ENCODE measurements around the gene AXIN1. TPM values are rescaled to one million over a fixed set of nuclear protein-coding genes. Genes with fewer than 3 reads are reported as not detected.
A peak's percentile ranks its signal among the peaks of the same experiment; 100 is the strongest.

Gene AXIN1
- total RNA-seq, 1 experiment from 2014 or later = 50.3 TPM

DNA sequence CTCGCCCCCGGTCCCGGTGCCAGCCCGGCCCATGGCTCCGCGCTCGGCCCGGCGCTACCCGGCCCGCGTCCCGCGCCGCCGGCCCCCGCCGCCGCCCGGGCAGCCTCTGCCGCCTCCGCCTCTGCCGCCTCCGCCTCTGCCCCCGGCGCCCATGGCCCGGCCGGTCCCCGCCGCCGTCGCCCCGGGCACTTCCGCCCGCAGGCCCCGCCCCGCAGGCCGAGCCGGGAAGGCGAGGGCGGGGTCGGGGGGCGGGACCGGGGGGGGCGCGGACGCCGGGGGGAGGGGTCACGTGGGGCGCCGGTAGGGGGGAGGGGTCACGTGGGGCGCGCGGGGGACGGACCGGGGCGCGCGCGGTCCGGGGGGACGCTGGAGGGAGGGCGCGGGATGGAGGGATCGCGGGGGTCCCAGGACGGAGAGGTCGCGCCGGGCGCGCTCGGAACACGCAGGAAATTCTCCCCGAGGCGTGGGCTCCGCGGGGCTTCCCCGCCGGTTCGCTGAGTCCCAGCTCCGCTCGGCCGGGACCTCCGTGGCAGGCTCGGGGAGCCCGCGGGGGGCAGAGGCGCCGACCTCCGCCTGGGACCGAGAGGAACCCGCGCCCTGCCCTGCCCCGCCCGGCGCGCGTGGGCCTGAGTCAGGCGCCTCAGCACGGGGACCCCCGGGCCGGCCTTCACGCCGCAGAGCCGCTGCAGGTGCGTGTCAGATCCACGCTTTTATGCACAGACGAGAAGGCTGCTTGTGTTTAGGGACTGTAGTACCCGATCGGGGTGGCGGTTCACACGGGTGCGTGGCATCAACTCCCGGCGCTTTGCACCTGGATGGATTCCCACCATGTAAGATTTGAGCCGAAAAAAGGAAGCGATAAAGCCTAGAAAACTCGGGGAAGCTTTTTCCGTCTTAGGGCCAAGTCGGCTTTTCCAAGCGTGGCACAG, 29.5 kb upstream of the AXIN1 start, which contains the start of gene PGAP6:
Gene PGAP6, minus strand, starts transcription at position 190 of the 929 bp plus-strand sequence. Its CDS starts 157 bp downstream, at position 33.
- H3K4me3 Mint-ChIP-seq = peak within 1 kb of the TSS; percentile 79
- ChIA-PET POLR2A (interaction anchor here (0.6 to 1.6 kb wide), 5 partner anchors 11 to 548 kb away, joined by 3 to 4 read pairs (median 4); partner anchors contain the start of gene FAM234A), CTCF (interaction anchor here (0.7 to 2.7 kb wide), 14 partner anchors 10 to 299 kb away, joined by 3 to 17 read pairs (median 4); partner anchors contain the start of genes AXIN1, DECR2 and MRPL28)
- no peaks in the 10 kb centered on the region for H3K9me3 Mint-ChIP-seq
- TF ChIP-seq IRF1 (CRISPR knock-in tag; IDR thresholded peaks at IDR 0.05) (peak; percentile 33; the same call in 1 of the 2 replicates), ZNF423 (CRISPR knock-in tag; IDR thresholded peaks at IDR 0.05) (0 out of 2 replicates have a peak, but pooled peaks have one; percentile 2), SP1 (CRISPR knock-in tag; conservative IDR thresholded peaks at IDR 0.05) (0 out of 2 replicates have a peak, but pooled peaks have one; percentile 14), USF1 (CRISPR knock-in tag; IDR thresholded peaks at IDR 0.05) (peak; percentile 64; the same call in 1 of the 2 replicates), ESRRA (CRISPR knock-in tag; IDR thresholded peaks at IDR 0.05; ENCODE audit: borderline replicate concordance) (no peak), ARID4B (CRISPR knock-in tag; IDR thresholded peaks at IDR 0.05; ENCODE audit: borderline replicate concordance) (no peak), EMX1 (CRISPR knock-in tag; IDR thresholded peaks at IDR 0.05) (no peak), ETV6 (CRISPR knock-in tag; IDR thresholded peaks at IDR 0.05) (peak; percentile 20; the same call in 1 of the 2 replicates), JUN (CRISPR knock-in tag; IDR thresholded peaks at IDR 0.05) (0 out of 2 replicates have a peak, but pooled peaks have one; percentile 12), NR2C2 (CRISPR knock-in tag; IDR thresholded peaks at IDR 0.05) (no peak)
- TF ChIP-seq, protein P1, sequence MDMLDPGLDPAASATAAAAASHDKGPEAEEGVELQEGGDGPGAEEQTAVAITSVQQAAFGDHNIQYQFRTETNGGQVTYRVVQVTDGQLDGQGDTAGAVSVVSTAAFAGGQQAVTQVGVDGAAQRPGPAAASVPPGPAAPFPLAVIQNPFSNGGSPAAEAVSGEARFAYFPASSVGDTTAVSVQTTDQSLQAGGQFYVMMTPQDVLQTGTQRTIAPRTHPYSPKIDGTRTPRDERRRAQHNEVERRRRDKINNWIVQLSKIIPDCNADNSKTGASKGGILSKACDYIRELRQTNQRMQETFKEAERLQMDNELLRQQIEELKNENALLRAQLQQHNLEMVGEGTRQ (CRISPR knock-in tag; IDR thresholded peaks at IDR 0.05) = peak; percentile 82
- H3K27ac Mint-ChIP-seq = peak within 1 kb of the TSS; percentile 98
- ATAC-seq (no peak), DNase-seq (ENCODE audit: low spot score) (peak; percentile 57)
- H3K36me3 Mint-ChIP-seq = peaks cover 5% of the 10 kb centered on the region; the same call in 1 of the 2 replicates
- no peaks in the 10 kb centered on the region for H3K27me3 Mint-ChIP-seq (ENCODE audit: low read depth)
- peaks cover 40% of the 10 kb centered on the region for H3K4me1 Mint-ChIP-seq

DNA sequence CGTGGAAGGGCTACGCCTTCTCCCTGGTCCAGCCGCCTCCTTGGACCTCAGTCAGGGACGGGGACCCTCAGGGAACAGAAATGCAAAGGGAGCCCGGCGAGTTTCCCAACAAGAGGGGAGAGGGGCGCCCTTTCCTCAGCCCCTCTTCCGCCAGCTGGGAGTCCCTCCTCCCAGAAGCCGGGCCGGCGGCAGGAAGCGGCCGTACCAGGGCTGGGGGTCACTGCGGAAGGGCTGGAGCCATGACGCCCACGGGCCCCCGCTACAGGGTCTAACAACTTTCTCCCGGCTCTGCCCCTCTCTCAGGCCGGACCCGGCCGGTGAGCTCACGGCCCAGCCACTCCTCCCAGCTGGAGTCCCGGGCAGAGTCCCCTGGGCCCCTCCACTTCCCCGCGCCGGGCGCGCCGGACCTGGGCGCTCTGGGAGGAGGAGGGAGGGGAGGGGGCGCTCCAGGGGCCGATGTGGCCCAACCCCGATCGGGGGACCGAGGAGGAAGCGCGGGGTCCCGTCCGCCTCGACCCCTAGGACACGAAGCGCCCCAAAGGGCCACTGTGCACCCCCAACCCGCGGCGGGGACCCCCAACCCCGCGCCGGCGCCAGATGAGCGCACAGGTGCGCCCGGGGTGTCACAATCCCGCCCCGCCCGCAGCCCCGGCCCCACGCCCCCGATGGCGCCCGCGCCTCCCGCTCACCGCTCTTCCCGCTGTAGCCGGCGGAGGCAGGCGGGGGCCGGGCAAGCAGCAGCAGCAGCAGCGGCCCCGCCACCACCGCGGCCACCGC, 28.7 kb upstream of the AXIN1 start:
- POLR2A ChIA-PET = interaction anchor here (0.8 to 1.3 kb wide), 2 partner anchors 19 to 198 kb away, joined by 3 read pairs; no protein-coding TSS in a partner anchor
- peak; percentile 53 for DNase-seq (ENCODE audit: low spot score)
- H3K4me3 Mint-ChIP-seq = peak overlapping the region; percentile 79
- CTCF ChIA-PET = interaction anchor here (0.7 to 2.6 kb wide), 7 partner anchors 10 to 168 kb away, joined by 3 to 13 read pairs (median 5); partner anchors contain the start of gene AXIN1
- no peak for ATAC-seq
- H3K9me3 Mint-ChIP-seq = no peaks in the 10 kb centered on the region
- H3K4me1 Mint-ChIP-seq = peaks cover 32% of the 10 kb centered on the region
- peaks cover 1% of the 10 kb centered on the region for H3K36me3 Mint-ChIP-seq
- H3K27me3 Mint-ChIP-seq (ENCODE audit: low read depth) = no peaks in the 10 kb centered on the region
- H3K27ac Mint-ChIP-seq = no peak overlapping the region
- no peak for TF ChIP-seq NFE2L1 (CRISPR knock-in tag; IDR thresholded peaks at IDR 0.05)
- TF ChIP-seq, protein P2, sequence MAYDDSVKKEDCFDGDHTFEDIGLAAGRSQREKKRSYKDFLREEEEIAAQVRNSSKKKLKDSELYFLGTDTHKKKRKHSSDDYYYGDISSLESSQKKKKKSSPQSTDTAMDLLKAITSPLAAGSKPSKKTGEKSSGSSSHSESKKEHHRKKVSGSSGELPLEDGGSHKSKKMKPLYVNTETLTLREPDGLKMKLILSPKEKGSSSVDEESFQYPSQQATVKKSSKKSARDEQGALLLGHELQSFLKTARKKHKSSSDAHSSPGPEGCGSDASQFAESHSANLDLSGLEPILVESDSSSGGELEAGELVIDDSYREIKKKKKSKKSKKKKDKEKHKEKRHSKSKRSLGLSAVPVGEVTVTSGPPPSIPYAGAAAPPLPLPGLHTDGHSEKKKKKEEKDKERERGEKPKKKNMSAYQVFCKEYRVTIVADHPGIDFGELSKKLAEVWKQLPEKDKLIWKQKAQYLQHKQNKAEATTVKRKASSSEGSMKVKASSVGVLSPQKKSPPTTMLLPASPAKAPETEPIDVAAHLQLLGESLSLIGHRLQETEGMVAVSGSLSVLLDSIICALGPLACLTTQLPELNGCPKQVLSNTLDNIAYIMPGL (CRISPR knock-in tag; IDR thresholded peaks at IDR 0.05) = peak; percentile 53; the same call in 1 of the 2 replicates
- TF ChIP-seq NFYB (CRISPR knock-in tag; conservative IDR thresholded peaks at IDR 0.05; ENCODE audit: low read depth) = no peak
- no peak; the same call in 1 of the 2 replicates for TF ChIP-seq KAT7 (CRISPR knock-in tag; IDR thresholded peaks at IDR 0.05; ENCODE audit: borderline replicate concordance)
- no peak for TF ChIP-seq GABPB1 (CRISPR knock-in tag; IDR thresholded peaks at IDR 0.05)
- no peak for TF ChIP-seq JAZF1 (CRISPR knock-in tag; IDR thresholded peaks at IDR 0.05)
- no peak for TF ChIP-seq ATF6 (CRISPR knock-in tag; IDR thresholded peaks at IDR 0.05)
- TF ChIP-seq TEAD4 (CRISPR knock-in tag; IDR thresholded peaks at IDR 0.05) = no peak
- TF ChIP-seq FOXJ3 (CRISPR knock-in tag; IDR thresholded peaks at IDR 0.05; ENCODE audit: borderline replicate concordance) = no peak
- no peak for TF ChIP-seq MXD4 (CRISPR knock-in tag; IDR thresholded peaks at IDR 0.05; ENCODE audit: borderline replicate concordance)

All from WTC11 (cell line).